Hindlimb muscle (tissue), 1 donor: Measurements from ENCODE around the gene CFAP298. TPM values are rescaled to one million over a fixed set of nuclear protein-coding genes. Genes with fewer than 3 reads are reported as not detected.
"Not testable (repeated sequence)": the region's sequence is repeated elsewhere in the genome, so short reads cannot be mapped to it uniquely, and the experiment has no call there.

Experiments used
- DNase-seq: peaks from one replicate; pipeline ENCODE4 v3.0.0-alpha.2; 2013
- polyA plus RNA-seq: library from polyadenylated mRNA; unstranded; fragments of 120-200 nt; gene quantifications from one replicate; pipeline ENCODE4 v1.2.1, GENCODE V29; 2013; ENCODE audit not compliant: insufficient read length

Gene CFAP298, protein sequence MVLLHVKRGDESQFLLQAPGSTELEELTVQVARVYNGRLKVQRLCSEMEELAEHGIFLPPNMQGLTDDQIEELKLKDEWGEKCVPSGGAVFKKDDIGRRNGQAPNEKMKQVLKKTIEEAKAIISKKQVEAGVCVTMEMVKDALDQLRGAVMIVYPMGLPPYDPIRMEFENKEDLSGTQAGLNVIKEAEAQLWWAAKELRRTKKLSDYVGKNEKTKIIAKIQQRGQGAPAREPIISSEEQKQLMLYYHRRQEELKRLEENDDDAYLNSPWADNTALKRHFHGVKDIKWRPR
- 28.1 TPM for polyA plus RNA-seq

DNA sequence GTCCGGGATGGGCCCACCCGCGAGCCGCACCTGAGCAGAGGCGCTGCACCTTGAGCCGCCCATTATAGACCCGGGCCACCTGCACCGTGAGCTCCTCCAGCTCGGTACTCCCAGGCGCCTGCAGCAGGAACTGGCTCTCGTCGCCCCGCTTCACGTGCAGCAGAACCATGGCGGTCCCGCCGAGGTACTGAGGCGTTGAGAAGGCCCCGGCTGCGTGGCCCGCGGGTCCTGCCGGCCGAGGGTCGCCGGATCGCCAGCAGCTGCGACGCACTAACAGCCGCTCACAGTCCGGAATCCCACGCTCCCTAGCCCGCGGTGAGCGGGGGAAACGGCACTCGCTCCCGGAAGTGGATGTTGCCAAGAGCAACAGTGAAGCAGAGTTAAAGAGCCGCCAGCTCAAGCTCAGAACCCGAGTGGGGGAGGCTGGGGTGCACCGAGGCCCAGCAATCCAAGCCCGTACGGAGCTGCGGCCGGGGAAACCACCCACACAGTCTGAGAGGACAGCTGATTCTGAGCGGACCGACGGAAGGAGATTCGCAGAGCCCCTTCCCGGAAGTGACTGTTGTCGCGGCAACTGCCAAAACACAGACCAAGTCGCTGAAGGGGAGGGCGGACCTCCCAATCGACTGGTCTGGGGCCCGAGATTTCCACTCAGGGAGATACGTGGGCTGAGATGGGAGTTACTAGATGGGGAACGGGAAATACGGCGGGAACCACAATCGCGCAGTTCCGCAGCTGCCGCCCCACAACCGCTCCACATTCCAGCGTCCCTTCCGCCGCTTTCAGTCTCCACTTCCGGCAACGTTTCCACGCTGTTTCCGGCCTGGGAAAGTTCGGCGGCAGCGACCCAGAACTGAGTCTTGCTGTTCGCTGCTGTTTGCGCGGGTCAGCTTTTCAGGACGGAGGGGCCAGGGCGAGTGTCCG, at the start of gene CFAP298:
Gene CFAP298 (minus strand): TSS at position 303 of the 924 bp plus-strand sequence. CDS start 134 bp downstream, at position 169.
- peak; percentile 94 for DNase-seq

DNA sequence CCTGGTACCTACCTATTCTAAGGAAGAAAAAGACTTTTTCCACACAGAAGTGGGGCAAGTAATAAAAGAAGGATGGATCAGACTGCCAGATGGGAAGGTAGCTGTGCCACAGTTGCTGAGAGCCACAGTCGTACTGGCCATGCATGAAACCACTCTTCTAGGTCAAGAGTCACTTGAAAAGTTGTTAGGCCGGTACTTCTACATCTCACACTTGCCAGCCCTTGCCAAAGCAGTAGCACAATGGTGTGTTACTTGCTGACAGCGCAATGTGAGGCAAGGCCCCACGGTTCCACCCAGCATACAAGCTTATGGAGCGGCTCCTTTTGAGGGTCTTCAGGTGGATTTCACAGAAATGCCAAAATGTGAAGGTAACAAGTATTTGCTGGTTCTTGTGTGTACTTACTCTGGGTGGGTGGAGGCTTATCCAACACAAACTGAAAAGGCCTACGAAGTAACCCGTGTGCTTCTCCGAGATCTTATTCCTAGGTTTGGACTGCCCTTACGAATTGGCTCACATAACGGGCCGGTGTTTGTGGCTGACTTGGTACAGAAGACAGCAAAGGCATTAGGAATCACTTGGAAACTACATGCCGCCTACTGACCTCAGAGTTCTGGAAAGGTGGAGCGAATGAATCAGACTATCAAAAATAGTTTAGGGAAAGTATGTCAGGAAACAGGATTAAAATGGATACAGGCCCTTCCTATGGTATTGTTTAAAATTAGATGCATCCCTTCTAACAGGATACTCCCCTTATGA, 49.0 kb upstream of the CFAP298 start:
- DNase-seq, result not testable (repeated sequence)

DNA sequence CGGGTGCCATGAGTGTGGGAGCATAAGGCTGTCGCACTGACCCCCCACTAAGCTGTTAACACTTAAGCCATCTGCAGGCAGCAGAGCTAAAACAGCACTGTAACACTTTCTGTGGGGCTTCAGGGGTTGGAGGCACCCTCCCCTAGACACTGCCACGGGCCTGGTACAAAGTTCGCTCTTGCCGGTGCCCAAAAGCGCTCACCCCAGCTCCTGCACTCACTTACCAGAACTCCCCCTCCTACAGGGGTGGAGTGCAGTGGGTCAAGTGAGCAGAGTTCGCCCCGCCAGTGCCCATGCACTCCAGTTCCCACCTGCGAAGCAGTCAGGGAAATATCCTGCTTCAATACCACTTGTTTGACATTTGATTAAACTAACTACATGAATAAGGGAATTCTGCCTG, 46.3 kb upstream of the CFAP298 start:
- DNase-seq, result no peak

DNA sequence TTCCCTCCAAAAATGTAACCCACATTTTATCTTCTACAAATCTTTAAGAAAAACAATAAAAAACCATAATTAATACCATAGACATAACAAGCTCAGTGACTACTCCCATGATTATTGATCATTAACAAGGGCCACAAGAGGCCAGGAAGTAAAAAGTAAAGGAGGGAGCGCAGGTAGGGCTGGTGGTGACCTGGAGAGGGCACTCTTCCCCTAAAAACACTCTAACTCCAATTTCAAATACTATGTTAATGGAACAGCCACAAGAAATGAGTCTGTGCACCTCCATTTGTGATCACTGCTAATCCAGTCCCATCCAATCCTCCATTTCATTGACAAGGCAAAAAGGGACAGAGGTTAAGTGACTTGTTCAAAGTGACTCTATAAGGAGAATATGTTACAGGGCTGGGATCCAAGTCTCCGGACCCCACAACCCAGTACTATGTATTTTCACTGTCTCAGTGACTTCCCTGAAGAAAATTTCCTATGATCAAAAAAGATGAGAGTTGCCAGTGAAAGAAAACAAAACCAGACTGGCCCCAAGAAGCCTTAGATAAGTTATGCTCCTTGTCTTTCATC, 41.2 kb upstream of the CFAP298 start:
- DNase-seq, result no peak

DNA sequence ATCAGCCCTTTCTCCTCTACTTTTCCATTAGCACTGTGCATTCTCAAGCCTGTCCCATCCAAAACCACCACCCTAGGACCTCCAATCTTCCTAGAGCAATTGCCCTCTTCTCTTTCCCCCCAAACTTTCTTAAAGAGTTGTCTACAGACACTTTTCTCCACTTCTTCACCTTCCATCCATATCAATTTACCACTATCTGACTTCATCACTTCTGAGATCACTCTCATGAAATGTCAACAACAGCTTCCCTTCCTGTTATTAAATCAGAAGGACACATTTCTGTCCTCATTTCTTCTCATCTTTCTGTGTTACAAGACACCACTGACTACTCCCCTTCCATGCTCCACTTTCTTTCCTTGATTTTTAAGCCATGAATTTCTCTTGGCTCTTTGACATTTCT, 36.0 kb upstream of the CFAP298 start:
- no peak for DNase-seq

DNA sequence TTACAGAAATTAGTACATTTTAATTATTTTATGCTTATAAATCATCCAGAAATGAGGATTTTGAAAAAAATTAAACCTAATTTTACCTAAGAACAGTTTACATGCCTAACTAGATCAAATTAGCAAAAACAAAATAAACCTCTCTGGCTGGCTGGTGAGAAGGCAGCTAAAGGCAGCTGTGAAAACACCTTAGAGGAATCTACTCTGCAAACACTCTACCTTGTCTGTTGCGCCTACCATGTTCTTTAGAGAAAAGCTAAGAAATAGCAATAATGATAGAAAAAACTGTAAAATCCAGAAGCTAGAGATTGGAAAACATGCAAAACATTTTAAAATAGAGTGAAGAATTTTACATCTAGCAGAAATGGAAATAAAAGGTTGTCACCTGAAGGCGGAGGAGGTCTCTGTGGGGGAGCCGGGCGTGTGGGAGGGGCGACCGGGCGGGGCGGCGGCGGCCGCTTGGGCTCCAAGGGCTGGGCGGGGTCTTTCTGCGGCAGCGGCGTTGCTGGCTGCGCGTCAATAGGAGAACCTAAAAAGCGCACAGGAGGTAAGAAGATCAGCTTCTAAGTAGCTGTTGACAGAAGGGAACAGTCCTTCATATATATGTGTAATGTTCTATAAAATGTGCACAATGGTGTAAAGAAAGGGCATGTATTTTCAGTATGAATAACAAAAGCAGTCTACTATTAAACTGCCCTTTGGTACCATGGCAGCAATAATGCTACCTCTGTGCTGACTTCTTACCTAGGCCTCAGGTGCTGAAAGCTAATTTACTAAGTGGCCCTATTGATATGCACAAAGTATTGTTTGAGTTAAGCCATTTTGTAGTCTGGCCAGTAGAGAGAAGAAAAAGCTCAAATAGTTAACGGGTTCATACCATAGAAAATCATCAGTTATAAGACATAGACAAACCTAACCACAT, 33.3 kb upstream of the CFAP298 start:
- DNase-seq, result no peak

DNA sequence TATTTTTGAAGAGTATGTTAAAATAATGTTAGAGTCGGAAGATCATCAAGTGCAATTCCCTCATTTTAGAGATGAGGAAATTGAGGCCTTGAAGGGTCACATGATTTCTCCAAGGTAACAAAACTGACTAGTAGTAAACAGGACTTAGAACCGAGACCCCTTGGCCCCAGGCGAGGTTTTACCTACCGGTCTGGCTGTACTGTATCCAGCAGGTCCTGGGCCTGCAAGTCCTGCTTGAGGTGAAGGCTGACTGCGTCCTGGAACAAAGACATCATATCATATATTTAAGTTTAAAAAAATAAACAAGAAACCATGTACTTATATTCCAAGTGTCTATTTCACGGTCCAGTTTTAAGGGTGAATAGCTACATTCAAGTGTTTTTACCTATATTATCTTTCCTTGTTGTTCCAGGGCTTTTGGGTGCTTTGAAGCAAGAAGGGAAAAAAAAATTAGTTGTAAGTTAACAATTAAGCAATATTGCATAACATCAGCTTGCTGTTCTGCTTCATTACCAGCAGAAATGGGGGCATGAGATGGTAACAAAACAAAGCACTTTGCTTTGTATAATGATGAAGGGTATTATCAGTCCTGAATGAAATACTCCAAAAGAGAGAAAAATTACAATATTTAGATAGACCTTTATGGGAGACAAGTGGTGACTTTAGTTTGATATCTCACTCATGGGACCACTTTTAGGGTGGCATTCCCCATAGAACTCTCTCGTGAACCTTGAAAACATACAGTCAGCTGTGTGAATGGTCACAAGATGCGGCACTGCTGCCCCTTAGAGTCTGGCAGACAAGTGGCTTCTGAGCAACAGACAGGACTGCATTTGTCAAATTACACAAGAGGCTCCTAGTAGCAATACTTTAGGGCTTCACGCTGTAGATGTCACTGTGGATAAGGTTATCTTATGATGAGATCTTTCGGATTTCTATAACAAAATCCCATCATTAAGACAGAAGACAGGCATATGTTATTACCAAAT, 29.8 kb upstream of the CFAP298 start:
- no peak for DNase-seq

DNA sequence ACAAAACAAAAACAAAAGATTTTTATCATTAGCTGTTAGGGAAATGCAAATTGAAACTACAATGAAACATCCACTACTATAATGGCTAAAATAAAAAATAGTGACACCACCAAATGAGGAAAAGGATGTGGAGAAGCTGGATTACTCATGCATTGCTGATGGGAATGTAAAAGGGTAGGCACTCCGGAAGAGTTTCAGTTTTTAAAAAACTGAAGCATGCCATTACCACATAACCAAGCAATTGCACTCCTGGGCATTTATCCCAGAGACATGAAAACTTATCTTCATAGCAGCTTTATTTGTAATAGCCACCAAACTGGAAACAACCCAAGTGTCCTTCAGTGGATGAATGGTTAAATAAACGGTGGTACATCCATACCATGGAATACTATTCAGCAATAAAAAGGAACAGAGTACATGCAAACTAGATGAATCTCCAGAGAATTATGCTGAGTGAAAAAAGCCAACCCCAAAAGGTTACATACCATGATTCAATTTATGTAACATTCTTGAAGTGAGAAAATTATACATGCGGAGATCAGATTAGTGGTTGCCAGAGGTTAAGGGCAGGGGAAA, 14.5 kb upstream of the CFAP298 start:
- no peak for DNase-seq

DNA sequence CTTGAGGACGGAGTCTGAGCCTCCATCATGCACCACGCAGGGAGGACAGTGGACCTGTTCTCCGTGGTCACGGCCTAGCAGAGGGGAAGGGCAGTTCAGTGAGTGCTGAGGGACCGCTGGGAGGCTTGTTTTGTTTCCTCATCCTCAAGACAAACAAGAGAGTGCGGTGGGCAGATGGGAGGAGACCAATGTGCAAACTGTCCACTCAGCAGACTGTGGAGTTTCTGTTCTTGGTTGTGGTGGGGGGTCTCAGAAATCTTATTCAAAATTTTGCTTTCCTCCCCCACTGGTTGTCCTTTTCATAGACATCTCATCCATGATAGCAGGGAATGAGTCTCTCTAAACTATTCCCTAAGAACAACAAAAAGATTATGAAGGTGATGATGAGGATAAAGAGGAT, 6.0 kb upstream of the CFAP298 start:
- not testable (repeated sequence) for DNase-seq

DNA sequence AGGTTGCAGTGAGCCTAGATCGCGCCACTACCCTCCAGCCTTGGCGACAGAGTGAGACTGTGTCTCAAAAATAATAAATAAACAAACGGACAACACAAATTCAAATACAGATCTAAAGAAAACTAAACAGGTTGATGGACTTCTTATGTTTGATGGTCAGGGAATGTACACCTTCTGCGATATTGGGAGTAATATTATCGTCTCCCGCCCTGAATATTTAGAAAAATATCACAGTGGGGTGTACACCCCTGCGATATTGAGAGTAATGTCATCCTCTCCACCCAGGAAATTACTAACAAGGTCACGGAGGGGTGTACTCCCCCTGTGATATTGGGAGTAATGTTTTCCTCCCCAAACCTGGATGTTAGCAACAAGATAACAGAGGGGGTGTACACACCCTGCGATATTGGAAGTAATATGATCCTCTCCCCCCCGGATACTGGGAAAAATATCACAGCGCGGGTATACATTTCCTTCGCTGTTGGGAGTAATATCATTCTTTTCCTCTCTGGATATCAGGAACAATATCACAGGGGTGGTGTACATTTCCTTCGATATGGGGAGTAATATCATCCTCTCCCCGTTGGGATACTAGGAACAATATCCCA, 1.4 kb upstream of the CFAP298 start:
- no peak for DNase-seq

DNA sequence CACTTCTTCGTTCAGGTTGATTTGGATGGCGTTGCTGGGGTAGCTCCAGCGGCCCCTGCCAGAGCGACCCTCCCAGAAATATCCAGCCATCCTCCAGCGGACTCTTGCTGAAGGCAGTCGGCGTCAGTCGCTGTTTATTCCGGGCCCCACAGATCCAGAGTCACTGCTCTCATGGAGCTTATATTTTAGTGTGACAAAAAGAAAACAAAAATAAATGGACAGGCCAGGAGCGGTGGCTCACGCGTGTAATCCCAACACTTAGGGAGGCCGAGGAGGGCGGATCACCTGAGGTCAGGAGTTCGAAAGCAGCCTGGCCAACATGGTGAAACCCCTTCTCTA, 791 bp upstream of the CFAP298 start:
- DNase-seq, result no peak

DNA sequence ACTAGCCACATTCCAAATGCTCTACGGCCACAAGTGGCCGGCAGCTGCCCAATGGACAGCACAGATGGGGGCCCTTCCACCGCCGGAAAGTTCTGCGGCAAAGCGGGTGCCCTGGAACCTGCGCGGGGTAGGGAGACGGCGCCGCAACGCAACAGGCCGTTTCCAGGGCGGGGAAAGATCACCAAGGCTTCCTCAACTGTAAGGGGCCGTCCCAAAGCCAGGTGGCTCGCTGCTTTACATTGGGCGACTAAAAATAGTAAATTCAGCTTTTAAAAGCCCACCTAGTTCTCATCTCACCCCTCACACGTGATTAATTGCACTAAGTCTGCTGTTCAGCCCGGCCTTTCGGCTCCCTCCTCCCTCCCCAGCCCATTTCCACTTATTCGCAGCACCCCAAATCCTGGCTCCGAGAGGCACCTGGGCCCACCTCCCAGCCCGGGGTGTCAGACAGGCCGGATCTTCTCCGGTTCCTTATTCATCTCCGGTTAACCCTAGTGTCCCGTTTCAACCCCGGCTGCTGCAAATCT, 643 bp downstream of the CFAP298 start:
- peak; percentile 11 for DNase-seq

DNA sequence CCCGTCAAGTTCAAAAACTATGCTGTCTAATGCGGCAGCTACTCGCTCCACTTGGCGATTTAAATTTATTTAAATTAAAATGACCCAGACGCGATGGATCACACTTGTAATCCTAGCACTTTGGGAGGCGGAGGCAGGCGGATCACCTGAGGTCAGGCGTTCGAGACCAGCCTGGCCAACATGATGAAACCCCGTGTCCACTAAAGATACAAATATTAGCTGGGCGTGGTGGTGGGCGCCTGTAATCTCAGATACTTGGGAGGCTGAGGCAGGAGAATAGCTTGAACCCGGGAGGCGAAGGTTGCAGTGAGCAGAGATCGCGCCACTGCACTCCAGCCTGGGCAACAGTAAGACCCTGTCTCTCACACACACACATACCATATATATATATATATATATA, 1.2 kb downstream of the CFAP298 start:
- not testable (repeated sequence) for DNase-seq

DNA sequence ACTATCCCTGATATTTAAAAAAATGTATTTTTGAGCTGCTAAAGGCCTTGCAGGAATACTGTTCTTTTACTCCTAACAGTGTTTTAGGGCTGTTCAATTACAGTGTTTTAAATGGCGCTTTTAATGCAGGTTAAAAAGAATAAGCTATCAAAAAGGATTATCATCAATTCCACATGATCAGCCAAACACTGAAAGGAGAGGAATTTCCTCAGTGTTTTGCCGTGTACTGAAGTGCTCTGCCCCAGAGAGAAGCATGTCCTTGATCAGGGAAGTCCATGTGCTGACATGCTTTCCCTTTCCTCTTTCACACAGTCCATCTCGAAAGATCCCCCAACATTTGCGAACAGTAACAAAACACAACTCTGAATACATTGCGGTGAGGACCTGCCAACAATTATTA, 3.3 kb downstream of the CFAP298 start:
- no peak for DNase-seq

DNA sequence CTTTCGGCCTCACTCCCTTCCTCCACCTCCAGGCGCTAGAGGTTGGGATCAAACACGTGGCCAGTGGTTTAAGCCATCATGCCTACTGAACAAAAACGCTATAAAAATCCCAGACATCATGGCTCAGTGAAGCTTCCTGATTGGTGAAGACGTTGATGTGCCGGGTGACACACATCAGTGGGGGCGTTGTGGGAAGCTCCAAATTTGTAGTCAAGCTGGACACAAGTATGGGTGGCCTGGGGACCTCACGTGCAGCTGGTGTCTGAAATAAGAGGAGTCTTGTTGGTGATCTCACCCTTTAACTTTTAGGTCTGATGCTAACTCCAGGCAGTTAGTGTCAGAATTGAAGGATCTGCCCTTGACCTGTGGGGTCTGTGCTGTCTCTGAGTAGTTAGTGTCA, 6.7 kb downstream of the CFAP298 start:
- DNase-seq, result no peak

DNA sequence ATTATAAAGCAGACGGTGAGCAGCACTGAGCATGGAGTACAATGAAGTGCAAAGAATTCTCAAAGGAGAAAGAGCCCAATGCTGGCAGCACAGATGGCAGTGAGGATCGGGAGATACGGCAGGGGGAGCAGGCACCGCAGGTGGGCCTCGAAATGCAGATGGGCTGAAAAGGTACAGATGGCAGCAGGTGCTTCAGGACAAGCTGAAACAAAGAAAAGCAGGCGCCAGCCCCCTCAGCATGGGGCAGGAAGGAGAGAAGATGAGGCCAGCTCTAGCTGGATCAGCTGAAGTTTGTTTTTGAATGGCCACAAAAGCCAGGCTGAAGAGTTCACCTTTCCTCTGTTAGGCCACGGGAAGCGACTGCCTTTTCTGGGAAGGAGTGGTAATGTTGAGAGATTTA, 7.7 kb downstream of the CFAP298 start:
- no peak for DNase-seq

DNA sequence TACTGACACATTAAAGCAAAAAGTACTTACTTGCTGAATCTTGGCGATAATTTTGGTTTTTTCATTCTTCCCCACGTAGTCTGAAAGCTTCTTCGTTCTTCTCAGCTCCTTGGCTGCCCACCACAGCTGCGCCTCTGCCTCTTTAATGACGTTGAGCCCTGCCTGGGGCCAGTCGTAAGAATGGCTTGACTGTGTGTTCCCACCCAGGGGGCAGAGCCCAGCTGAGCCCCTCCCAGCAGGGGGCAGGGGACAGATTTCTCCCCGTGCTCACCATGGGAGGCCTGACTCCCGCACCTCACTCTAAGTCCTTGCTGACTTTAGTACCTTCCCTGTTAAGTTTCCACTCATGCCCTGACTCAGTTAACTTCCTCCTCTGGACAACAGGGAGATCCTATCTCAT, 9.0 kb downstream of the CFAP298 start:
- DNase-seq, result no peak

DNA sequence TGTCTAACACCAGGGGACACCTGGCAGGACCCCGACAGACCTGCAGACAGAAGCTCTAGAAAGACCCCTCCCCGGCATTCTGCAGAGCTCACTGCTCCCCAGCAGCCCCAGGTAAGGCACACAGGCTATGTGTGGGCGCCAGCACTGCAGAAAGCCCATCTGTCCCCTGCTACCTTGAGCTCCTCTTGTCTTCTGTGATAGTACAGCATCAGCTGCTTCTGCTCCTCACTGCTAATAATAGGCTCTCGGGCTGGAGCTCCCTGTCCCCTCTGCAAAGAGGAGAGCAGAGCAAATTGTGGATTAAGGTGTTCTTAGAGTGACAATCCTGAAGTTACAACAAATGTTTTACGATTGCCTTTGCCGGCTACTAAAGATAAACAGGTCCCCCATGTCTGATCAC, 10.1 kb downstream of the CFAP298 start:
- no peak for DNase-seq

DNA sequence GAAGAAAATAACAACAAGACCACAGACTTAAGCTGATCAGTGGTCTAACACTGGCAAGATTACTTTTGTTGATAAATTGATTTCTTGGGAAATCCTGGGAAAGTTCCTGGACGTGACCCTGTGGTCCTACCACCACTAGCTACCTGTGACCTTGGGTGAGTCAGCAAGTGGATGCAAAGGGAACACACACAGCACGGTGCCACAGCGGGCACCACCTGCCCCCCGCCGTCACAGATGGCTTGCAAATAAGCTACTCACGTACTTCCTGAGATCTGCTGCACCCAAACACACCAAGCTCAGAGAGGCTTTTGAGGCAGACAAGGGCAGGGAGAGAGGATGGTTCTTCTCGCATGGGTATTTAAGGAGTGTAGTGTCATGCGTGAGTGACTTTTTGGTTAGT, 12.7 kb downstream of the CFAP298 start:
- no peak for DNase-seq
